ENCODE results near the gene NHS.

DNA sequence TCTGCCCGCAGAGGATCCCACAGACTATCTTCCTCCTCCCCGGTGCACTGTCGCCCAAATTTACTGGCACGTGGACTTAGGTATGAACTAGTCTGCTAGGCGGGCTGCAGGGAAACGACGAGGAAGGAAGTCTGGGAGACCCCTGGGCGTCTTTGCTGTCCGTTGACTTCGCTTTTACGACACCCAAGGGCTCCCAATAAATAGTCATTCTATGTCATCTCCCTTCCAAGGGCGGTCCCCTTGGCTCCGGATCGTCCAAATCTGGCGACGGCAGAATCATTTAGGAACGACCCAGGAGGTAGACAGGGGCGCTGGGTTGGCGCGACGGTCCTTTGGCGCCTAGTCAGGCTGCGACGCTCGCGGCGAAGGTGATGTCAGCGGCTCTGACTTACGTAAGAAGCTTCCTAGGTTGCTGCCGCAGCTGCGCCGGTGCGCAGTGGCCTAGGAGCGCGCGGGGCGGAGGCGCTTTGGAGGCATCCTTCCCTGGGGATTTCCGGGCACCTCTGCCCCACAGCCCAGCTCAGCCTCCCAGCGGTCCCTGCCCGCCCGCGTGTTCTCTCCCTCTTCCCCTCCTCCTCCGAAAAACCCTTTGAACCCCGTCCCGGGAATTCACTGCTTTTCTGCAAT is 2.2 kb downstream of the NHS start:
- no peak for TF ChIP-seq POLR2A (IDR thresholded peaks at IDR 0.05)
- no peak for TF ChIP-seq CTCF (IDR thresholded peaks at IDR 0.05)
